Stimulated activated CD4-positive, alpha-beta T cell treated with anti-CD3 and anti-CD28 coated beads, Interleukin-2, amount 100 ng/mL, for 48 hours (primary cell): ENCODE data around the gene GAB3.

Source experiments
- DNase-seq, 2 donors: peaks; one replicate each; pipeline ENCODE4 v3.0.0-alpha.2; 2020

The GAB3 gene

GRCh38 chrX:154750301-154751202 is at the start of gene GAB3:
GAB3 (minus strand) TSS chrX:154751077; CDS start chrX:154751025, 52 bp downstream.
- peak in 1 of 2 donors; percentile 20 for DNase-seq

- no peak for DNase-seq
Observed at GRCh38 chrX:154799556-154800348, 48.9 kb upstream of the GAB3 start.

- DNase-seq, result no peak
Observed at GRCh38 chrX:154797006-154797405, 46.1 kb upstream of the GAB3 start.

GRCh38 chrX:154795016-154795415 is 44.1 kb upstream of the GAB3 start:
- no peak for DNase-seq

GRCh38 chrX:154793084-154793795 is 42.4 kb upstream of the GAB3 start:
- no peak for DNase-seq

- no peak for DNase-seq
Observed at GRCh38 chrX:154791939-154792338, 41.1 kb upstream of the GAB3 start.

GRCh38 chrX:154791467-154791866 is 40.6 kb upstream of the GAB3 start:
- no peak for DNase-seq

GRCh38 chrX:154785716-154786115 is 34.8 kb upstream of the GAB3 start:
- no peak for DNase-seq

- no peak for DNase-seq
Observed at GRCh38 chrX:154784149-154784995, 33.5 kb upstream of the GAB3 start.

GRCh38 chrX:154780968-154781367 is 30.1 kb upstream of the GAB3 start:
- no peak for DNase-seq

- no peak for DNase-seq
Observed at GRCh38 chrX:154779261-154779660, 28.4 kb upstream of the GAB3 start.

- DNase-seq, result no peak
Observed at GRCh38 chrX:154776753-154777152, 25.9 kb upstream of the GAB3 start.

- DNase-seq, result no peak
Observed at GRCh38 chrX:154775419-154776349, 24.8 kb upstream of the GAB3 start.

- no peak for DNase-seq
Observed at GRCh38 chrX:154774622-154775021, 23.7 kb upstream of the GAB3 start.

- DNase-seq, result peak; percentile 87 to 89
Observed at GRCh38 chrX:154762537-154763296, 11.8 kb upstream of the GAB3 start, which contains the start of gene DKC1. DKC1 (plus strand) TSS chrX:154762864; CDS start chrX:154762966, 102 bp downstream.

GRCh38 chrX:154761977-154762536 is 11.2 kb upstream of the GAB3 start:
- no peak for DNase-seq

- DNase-seq, result no peak
Observed at GRCh38 chrX:154758696-154759095, 7.8 kb upstream of the GAB3 start.

- DNase-seq, result no peak
Observed at GRCh38 chrX:154751669-154752271, 893 bp upstream of the GAB3 start.

- DNase-seq, result no peak
Observed at GRCh38 chrX:154751203-154751668, 359 bp upstream of the GAB3 start.
